ENCODE data around the gene PRR18.

- TF ChIP-seq POLR2A (IDR thresholded peaks at IDR 0.05; ENCODE audit: extremely low read depth, insufficient read length), result no peak
- TF ChIP-seq, protein P1, sequence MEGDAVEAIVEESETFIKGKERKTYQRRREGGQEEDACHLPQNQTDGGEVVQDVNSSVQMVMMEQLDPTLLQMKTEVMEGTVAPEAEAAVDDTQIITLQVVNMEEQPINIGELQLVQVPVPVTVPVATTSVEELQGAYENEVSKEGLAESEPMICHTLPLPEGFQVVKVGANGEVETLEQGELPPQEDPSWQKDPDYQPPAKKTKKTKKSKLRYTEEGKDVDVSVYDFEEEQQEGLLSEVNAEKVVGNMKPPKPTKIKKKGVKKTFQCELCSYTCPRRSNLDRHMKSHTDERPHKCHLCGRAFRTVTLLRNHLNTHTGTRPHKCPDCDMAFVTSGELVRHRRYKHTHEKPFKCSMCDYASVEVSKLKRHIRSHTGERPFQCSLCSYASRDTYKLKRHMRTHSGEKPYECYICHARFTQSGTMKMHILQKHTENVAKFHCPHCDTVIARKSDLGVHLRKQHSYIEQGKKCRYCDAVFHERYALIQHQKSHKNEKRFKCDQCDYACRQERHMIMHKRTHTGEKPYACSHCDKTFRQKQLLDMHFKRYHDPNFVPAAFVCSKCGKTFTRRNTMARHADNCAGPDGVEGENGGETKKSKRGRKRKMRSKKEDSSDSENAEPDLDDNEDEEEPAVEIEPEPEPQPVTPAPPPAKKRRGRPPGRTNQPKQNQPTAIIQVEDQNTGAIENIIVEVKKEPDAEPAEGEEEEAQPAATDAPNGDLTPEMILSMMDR (IDR thresholded peaks at IDR 0.05; ENCODE audit: low read depth, low read length), result no peak
These were observed 23.6 kb upstream of the PRR18 start for GRCh38 chr6:166331503-166332415.

Measured in NB4 (cell line).